ENCODE data around the gene HES1. TPM values are rescaled to one million over a fixed set of nuclear protein-coding genes. Genes with fewer than 3 reads are reported as not detected.

HES1 gene
- total RNA-seq, 1 donor from 2014 or later, result 100 TPM

DNA sequence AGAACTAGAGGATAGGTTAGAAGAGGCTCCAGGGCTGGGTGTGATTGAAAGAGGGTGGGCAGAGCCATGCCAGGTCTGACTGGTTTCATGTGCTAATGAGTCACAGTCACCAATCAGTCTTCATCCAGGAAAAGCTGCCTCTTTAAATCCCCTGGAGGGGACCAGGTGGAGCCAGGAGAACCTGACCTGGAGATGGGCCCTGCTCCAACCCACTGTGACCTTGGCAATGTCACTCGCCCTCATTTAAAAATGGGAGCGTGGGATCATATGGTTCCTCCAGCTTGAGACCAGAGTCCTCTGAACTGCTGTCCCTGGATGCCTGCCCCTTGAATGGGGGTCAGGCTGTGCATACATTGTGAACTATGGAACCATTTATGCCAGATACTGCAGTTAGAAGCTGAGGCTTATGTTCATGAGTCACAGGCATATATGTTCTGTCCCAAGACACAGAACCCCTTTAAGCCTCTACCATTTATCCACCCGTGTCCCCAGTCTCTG is 23.0 kb downstream of the HES1 start:
- Mint-ChIP-seq H3K36me3 (no peaks in the 10 kb centered on the region), H3K27ac (peak overlapping the region; percentile 100), H3K27me3 (no peaks in the 10 kb centered on the region), H3K4me3 (no peak overlapping the region), H3K4me1 (ENCODE audit: unreplicated experiment) (peaks cover 38% of the 10 kb centered on the region), H3K9me3 (peaks cover 7% of the 10 kb centered on the region)
- TF ChIP-seq, protein P1, sequence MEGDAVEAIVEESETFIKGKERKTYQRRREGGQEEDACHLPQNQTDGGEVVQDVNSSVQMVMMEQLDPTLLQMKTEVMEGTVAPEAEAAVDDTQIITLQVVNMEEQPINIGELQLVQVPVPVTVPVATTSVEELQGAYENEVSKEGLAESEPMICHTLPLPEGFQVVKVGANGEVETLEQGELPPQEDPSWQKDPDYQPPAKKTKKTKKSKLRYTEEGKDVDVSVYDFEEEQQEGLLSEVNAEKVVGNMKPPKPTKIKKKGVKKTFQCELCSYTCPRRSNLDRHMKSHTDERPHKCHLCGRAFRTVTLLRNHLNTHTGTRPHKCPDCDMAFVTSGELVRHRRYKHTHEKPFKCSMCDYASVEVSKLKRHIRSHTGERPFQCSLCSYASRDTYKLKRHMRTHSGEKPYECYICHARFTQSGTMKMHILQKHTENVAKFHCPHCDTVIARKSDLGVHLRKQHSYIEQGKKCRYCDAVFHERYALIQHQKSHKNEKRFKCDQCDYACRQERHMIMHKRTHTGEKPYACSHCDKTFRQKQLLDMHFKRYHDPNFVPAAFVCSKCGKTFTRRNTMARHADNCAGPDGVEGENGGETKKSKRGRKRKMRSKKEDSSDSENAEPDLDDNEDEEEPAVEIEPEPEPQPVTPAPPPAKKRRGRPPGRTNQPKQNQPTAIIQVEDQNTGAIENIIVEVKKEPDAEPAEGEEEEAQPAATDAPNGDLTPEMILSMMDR (conservative IDR thresholded peaks at IDR 0.05), result no peak
- no peak for DNase-seq (ENCODE audit: extremely low spot score, unreplicated experiment)

DNA sequence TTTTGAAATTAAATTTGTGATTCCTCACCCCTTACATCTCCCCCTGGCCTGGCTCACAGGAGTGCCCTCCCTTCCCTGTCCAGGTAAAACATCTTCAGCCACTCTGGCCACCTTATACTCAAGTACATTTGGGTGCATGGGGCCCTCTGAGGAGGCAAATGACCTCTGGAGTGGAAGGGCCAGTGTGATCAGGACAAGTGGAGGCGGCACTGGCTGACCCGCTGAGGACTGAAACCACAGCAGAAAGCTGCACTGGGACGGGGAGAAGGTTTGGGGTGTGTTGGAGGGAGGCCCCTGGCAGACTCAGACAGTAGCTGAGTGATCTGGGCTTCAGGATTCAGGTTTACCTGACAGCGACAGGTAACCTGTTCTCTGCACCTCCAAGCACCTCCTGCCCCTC is 24.2 kb downstream of the HES1 start:
- no peak for DNase-seq (ENCODE audit: extremely low spot score, unreplicated experiment)
- H3K36me3 Mint-ChIP-seq, result no peaks in the 10 kb centered on the region
- peak overlapping the region; percentile 85 for H3K4me3 Mint-ChIP-seq
- no peaks in the 10 kb centered on the region for H3K9me3 Mint-ChIP-seq
- TF ChIP-seq, protein P1 (conservative IDR thresholded peaks at IDR 0.05), result no peak
- peak overlapping the region; percentile 100 for H3K27ac Mint-ChIP-seq
- H3K27me3 Mint-ChIP-seq, result no peaks in the 10 kb centered on the region
- H3K4me1 Mint-ChIP-seq (ENCODE audit: unreplicated experiment), result peaks cover 43% of the 10 kb centered on the region

DNA sequence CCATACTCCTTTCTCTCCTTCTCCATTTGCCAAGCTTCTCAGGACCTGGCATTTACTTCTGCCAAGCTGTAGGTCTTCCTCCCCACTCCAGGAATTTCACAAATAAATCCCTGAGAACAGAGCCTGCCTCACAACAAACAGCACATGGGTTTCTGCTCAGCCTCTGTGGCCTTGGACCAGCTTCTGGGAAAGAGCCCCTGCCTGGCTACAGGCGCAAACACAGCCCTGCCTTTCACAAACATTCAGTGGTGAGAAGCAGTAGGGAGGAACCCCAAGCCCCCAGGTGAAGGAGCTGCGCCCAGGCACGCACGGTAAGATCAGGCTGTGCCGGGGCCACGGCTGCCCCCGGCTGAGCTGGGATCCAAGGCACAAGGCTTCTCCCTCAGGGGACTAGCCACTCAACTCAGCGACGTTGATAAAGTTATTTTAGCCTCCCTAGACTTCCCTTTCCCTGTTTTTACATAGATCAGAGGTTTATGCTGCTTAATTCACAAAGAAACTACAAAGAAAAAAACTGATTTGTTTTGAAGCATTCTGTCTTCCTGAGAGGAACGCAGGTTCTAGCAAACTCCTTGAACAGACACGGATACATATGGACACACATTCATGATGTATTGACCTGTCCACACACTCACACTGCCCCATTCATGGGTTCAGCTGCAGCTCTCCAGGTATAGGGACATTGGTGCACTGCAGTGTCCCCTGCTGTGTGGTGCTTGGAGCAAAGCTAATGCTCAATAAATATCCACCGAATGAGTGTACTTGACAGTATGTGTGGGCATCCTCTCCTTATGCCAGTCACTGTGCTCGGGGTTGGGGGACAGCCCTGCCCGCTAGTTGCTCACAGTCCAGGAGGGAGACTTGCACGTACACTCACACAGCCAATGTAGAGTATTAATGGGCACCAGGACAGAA is 25.4 kb downstream of the HES1 start:
- TF ChIP-seq, protein P1 (conservative IDR thresholded peaks at IDR 0.05), result no peak
- no peak for DNase-seq (ENCODE audit: extremely low spot score, unreplicated experiment)
- no peaks in the 10 kb centered on the region for H3K36me3 Mint-ChIP-seq
- H3K27ac Mint-ChIP-seq, result peak overlapping the region; percentile 100
- H3K4me1 Mint-ChIP-seq (ENCODE audit: unreplicated experiment), result peaks cover 55% of the 10 kb centered on the region
- H3K4me3 Mint-ChIP-seq, result peak overlapping the region; percentile 85
- no peaks in the 10 kb centered on the region for H3K9me3 Mint-ChIP-seq
- H3K27me3 Mint-ChIP-seq, result no peaks in the 10 kb centered on the region

DNA sequence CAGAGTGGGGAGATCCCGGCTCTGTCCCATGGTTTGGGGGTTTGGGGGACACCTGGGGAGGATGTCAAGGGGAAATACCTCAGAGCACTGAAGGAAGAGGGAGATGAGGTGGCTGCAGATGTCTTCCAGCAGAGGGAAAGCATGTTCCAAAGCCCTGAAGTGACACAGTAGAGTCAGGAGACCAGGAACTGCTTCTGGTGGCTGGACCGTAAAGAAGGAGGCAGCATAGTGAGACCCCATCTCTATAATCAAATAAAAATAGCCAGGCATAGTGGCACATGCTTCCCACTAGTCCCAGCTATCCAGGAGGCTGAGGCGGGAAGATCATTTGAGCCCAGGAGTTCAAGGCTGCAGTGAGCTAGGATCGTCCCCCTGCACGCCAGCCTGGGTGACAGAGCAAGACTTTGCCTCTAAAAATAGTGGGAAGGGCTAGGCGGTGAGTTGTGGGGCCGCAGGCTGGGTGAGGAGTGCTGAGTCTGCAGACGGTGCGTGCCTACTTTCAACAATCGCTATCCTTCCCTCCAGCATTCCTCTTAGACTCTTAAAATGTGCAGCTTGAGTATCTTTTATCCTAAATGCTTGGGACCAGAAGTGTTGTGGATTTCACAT is 26.2 kb downstream of the HES1 start:
- TF ChIP-seq, protein P1 (conservative IDR thresholded peaks at IDR 0.05), result no peak
- no peak for DNase-seq (ENCODE audit: extremely low spot score, unreplicated experiment)
- no peaks in the 10 kb centered on the region for H3K9me3 Mint-ChIP-seq
- peaks cover 63% of the 10 kb centered on the region for H3K4me1 Mint-ChIP-seq (ENCODE audit: unreplicated experiment)
- no peaks in the 10 kb centered on the region for H3K36me3 Mint-ChIP-seq
- H3K4me3 Mint-ChIP-seq, result peak overlapping the region; percentile 85
- H3K27me3 Mint-ChIP-seq, result no peaks in the 10 kb centered on the region
- peak overlapping the region; percentile 100 for H3K27ac Mint-ChIP-seq

DNA sequence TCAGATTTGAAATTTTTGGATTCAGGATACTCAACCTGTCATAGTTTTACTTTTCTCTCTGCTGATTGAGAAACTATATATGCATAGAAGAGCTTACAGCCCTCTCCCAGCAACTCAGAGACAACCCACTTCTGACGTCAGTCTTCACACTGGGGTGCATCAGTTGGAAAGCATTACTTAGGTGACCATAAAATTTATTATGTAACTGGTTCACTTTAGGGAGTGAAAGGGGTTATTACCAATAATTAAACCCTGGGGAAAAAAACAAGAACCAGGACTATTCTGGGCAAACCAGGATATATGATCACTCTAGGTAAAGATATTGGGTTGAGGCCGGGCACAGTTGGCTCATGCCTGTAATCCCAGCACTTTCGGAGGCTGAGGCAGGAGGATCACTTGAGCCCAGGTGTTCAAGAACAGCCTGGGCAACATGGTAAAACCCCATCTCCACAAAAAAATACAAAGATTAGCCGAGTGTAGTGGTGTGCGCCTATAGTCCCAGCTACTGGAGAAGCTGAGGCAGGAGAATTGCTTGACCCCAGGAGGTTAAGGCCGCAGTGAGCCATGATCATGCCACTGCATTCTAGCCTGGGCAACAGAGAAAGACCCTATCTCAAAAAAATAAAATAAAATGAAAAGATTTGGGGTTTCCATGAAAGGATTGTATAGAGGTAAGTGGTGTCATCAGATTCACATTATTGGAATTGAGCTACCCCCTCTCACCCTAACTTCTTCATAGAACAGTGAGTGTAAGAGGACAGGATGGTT is 27.1 kb downstream of the HES1 start:
- DNase-seq (ENCODE audit: extremely low spot score, unreplicated experiment), result no peak
- peak overlapping the region; percentile 85 for H3K4me3 Mint-ChIP-seq
- H3K27me3 Mint-ChIP-seq, result no peaks in the 10 kb centered on the region
- H3K4me1 Mint-ChIP-seq (ENCODE audit: unreplicated experiment), result peaks cover 71% of the 10 kb centered on the region
- H3K27ac Mint-ChIP-seq, result peak overlapping the region; percentile 100
- H3K36me3 Mint-ChIP-seq, result no peaks in the 10 kb centered on the region
- no peaks in the 10 kb centered on the region for H3K9me3 Mint-ChIP-seq
- TF ChIP-seq, protein P1 (conservative IDR thresholded peaks at IDR 0.05), result no peak

Measured in type B pancreatic cell (in vitro differentiated cells).